ENCODE results near the gene CBARP. TPM values are rescaled to one million over a fixed set of nuclear protein-coding genes. Genes with fewer than 3 reads are reported as not detected.

Gene CBARP
- total RNA-seq, 6 experiments from 2014 or later: 0.15 to 0.62 (median 0.31) TPM

DNA sequence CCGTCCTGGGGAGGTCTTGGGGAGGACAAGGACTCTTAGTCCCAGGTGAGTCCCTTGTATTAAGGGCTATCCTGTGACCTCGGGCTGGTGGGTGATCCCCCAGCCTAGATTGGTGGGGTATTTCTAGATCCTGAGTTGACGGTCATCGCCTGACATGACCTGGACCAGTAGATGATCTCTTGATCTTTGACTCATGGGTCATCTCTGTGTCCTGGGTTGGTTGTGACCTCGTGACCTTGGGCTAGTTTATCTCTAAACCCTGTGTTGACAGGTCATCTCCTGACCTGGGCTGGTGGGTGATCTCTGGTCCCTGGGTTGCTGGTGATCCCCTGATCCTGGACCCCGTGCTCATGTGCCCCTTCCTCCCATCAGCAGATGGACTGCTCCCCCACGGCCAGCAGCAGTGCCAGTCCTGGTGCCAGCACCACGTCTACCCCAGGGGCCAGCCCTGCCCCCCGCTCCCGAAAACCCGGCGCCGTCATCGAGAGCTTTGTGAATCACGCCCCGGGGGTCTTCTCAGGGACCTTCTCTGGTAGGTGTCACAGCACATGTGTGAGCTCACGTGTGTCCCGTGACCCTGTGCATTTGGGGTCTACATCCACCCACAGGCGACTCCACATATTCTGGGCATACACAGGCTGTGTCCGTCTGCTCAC, 16.9 kb upstream of the CBARP start:
- H3K36me3 ChIP-seq: peaks cover 17 to 52% (median 29%) of the 10 kb centered on the region in 4 donors
- WGBS (ENCODE audit: insufficient coverage, low coverage, low lambda C conversion rate, missing lambda C conversion rate): 87% methylated on average over 3 of the region's 20 CpGs
- H3K4me3 ChIP-seq: peak overlapping the region in 1 of 3 donors; percentile 86
- intact Hi-C loops (cut with DNase I): no loop called here
- ATAC-seq (peak in 3 of 4 donors; percentile 2 to 4 (median 3)), DNase-seq (peak in 1 of 3 donors; percentile 77)
- TF ChIP-seq, protein P1, sequence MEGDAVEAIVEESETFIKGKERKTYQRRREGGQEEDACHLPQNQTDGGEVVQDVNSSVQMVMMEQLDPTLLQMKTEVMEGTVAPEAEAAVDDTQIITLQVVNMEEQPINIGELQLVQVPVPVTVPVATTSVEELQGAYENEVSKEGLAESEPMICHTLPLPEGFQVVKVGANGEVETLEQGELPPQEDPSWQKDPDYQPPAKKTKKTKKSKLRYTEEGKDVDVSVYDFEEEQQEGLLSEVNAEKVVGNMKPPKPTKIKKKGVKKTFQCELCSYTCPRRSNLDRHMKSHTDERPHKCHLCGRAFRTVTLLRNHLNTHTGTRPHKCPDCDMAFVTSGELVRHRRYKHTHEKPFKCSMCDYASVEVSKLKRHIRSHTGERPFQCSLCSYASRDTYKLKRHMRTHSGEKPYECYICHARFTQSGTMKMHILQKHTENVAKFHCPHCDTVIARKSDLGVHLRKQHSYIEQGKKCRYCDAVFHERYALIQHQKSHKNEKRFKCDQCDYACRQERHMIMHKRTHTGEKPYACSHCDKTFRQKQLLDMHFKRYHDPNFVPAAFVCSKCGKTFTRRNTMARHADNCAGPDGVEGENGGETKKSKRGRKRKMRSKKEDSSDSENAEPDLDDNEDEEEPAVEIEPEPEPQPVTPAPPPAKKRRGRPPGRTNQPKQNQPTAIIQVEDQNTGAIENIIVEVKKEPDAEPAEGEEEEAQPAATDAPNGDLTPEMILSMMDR (IDR thresholded peaks at IDR 0.05): no peak
- peak; percentile 10 for TF ChIP-seq POLR2A (IDR thresholded peaks at IDR 0.05)
- peaks cover 0 to 73% (median 28%) of the 10 kb centered on the region in 4 donors for H3K4me1 ChIP-seq
- H3K9me3 ChIP-seq: no peaks in the 10 kb centered on the region
- H3K27me3 ChIP-seq: no peaks in the 10 kb centered on the region
- peak overlapping the region; percentile 76 to 97 (median 94) for H3K27ac ChIP-seq

GRCh38 chr19:1254081-1254527, 16.3 kb upstream of the CBARP start:
- Histone ChIP-seq H3K27me3 (no peaks in the 10 kb centered on the region), H3K4me1 (peaks cover 0 to 67% (median 24%) of the 10 kb centered on the region in 4 donors), H3K27ac (peak overlapping the region; percentile 76 to 97 (median 94)), H3K4me3 (peak overlapping the region; percentile 74 to 92 (median 86)), H3K36me3 (peaks cover 17 to 52% (median 29%) of the 10 kb centered on the region in 4 donors), H3K9me3 (no peaks in the 10 kb centered on the region)
- TF ChIP-seq POLR2A (IDR thresholded peaks at IDR 0.05): no peak
- TF ChIP-seq, protein P1 (IDR thresholded peaks at IDR 0.05): no peak
- intact Hi-C loops (cut with DNase I): no loop called here
- 51% methylated on average over 6 of the region's 37 CpGs for WGBS (ENCODE audit: insufficient coverage, low coverage, low lambda C conversion rate, missing lambda C conversion rate)
- no peak for ATAC-seq
- peak in 1 of 3 donors; percentile 65 for DNase-seq

DNA sequence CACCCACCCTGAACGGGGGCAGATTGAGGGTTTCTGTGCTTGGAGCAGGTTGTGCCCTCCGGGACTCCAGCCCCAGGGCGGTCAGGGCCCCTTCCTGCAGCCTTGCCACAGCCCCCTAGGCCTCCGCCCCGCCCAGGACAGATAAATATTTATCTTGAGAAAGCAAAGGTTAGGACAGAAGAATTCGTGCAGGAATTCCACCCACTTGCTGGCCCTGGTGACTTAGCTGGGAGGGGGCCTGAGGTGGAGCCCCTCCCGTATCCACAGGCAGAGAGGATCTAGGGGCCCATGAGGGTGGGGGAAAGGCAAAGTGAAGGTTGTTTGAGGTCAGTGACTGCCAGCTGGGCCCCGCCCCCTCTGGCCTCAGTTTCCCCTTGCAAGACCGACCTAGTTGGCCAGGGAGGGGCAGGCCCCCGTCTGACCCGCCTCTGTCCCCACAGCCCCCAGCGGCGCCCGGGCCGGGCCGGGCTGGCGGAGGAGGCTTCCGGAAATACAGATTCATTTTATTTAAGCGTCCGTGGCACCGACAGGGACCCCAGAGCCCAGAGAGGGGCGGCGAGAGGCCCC, 15.8 kb upstream of the CBARP start:
- 0% methylated on average over 4 of the region's 23 CpGs for WGBS (ENCODE audit: insufficient coverage, low coverage, low lambda C conversion rate, missing lambda C conversion rate)
- peaks cover 0 to 62% (median 22%) of the 10 kb centered on the region in 4 donors for H3K4me1 ChIP-seq
- TF ChIP-seq POLR2A (IDR thresholded peaks at IDR 0.05): no peak
- TF ChIP-seq, protein P1 (IDR thresholded peaks at IDR 0.05): no peak

GRCh38 chr19:1252821-1253513, 15.2 kb upstream of the CBARP start:
- TF ChIP-seq POLR2A (IDR thresholded peaks at IDR 0.05): no peak
- TF ChIP-seq, protein P1 (IDR thresholded peaks at IDR 0.05): no peak
- Histone ChIP-seq H3K4me3 (peak overlapping the region; percentile 74 to 92 (median 86)), H3K36me3 (peaks cover 17 to 50% (median 29%) of the 10 kb centered on the region in 4 donors), H3K4me1 (peaks cover 0 to 59% (median 20%) of the 10 kb centered on the region in 4 donors), H3K9me3 (no peaks in the 10 kb centered on the region), H3K27me3 (no peaks in the 10 kb centered on the region), H3K27ac (peak overlapping the region; percentile 76 to 97 (median 94))
- DNase-seq: peak; percentile 88 to 94 (median 90)
- 0% methylated on average over 10 of the region's 26 CpGs for WGBS (ENCODE audit: insufficient coverage, low coverage, low lambda C conversion rate, missing lambda C conversion rate)
- intact Hi-C loops (cut with DNase I): no loop called here
- ATAC-seq: peak; percentile 20 to 40 (median 32)

More for the DNA sequence above, 15.8 kb upstream of the CBARP start:
- H3K27me3 ChIP-seq: no peaks in the 10 kb centered on the region
- peaks cover 17 to 52% (median 29%) of the 10 kb centered on the region in 4 donors for H3K36me3 ChIP-seq
- H3K4me3 ChIP-seq: peak overlapping the region; percentile 74 to 92 (median 86)
- no peaks in the 10 kb centered on the region for H3K9me3 ChIP-seq
- DNase-seq (peak in 1 of 3 donors; percentile 81), ATAC-seq (peak; percentile 0 to 5 (median 2))
- intact Hi-C loops (cut with DNase I): no loop called here
- H3K27ac ChIP-seq: peak overlapping the region; percentile 76 to 97 (median 94)

Measured in right lobe of liver (tissue), 6 donors.